Activated CD4-positive, alpha-beta T cell treated with anti-CD3 and anti-CD28 coated beads, Interleukin-2, Interleukin-6, amounts not matched to agents 100 ng/mL and 50 ng/mL, durations not matched to agents 16 hours and 8 hours (primary cell): ENCODE data around the gene RGS9.
"Not testable (repeated sequence)": the region's sequence is repeated elsewhere in the genome, so short reads cannot be mapped to it uniquely, and the experiment has no call there.

ENCODE experiments used
- DNase-seq: peaks from one replicate; pipeline ENCODE4 v3.0.0-alpha.2; 2020

Gene RGS9

DNA sequence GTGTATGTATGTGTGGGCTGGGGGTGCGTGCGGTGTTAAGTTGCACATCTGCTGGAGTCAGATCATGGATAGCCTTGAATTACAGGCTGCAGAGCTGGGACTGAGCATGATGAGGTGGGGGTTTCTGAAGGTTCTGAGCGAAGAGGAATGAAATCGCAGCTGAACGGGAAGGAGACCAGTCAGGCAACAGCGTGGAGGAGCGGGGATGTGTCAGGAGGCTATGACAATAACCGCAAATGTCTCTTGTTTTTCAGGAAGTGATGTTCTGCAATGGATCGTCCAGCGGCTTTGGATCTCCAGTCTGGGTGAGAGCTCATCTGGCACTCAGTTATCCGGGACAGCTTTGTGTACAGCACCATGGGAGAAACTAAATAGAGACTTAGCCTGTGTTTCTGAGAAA, 20.9 kb downstream of the RGS9 start:
- no peak for DNase-seq

DNA sequence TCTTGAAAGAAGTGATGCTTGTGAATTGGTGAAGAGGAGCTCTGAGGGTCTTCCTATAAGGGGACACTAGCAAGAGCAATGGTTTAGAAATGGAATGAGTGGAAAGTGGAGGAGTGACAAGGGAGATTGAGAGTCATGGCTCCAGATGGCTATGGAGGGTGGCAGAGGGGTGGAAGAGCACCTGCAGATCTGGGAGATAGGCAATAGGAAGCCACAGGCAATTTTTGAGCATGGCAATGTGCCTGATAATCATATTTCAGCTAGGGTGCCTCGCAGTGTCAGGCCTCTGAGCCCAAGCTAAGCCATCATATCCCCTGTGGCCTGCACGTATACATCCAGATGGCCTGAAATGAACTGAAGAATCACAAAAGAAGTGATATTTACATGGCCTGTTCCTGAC, 21.5 kb downstream of the RGS9 start:
- no peak for DNase-seq

GRCh38 chr17:65160516-65160915, 23.3 kb downstream of the RGS9 start:
- DNase-seq, result no peak

DNA sequence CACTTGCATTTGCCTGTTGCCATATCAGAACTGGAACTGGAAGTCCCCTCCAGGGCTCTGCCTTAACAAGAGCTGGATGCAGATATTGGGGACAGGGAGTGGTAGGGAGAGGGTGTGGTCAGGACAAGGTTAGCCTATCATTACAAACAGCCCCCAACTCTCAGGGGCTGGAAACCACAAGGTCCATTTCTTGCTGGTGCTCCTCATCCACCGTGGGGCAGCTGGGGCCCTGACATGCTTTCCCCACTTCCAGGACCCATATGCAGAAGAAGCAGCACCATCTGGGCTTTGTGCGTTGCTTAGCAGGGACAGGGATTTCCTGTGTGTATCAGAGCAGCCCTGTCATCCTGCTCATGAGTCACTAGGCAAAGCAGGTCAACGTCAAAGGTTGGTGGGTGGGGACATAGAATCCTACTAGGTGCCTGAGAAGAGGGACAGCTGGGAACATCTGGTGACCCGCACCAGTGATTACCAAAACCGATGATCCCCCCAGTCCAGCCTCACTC, 26.9 kb downstream of the RGS9 start:
- peak; percentile 73 for DNase-seq

DNA sequence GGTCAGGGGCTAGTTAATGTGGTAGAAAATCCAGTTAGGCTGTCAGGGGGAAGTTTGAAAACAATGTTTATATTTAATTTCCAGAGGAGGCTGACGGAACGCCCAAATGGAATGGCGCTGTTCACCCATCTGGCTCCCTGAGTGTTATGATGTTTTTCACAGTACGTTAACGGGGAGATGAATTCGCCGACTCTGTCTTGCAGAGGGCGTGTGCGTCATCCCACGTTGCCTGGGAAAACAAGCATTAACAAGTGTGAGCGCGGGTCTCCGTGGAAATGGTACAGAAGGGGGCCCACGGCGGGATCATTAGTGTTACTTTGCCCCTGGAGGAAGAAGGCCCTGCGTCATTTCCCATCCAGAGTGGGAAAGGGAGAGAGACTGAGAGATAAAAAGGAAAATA, 29.6 kb downstream of the RGS9 start:
- DNase-seq, result no peak

DNA sequence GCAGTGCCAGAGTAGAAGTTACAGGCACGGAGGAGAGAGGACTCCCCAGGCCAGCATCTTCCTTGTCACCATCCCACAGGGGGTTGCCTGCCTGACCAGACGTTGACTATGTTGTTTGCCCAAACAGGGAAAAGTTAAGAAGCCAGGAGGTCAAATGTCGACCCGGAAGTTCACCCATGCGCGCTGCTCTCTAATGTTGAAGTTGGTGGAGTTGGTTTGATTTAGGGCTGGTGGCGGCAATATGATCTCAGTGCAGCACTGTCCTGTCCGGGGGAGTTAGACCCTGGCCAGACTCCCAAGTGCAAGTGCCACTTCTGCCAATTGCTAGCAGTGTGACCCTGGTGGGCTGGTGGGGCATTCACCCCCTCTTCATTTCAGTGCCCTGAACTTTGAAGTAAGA, 30.4 kb downstream of the RGS9 start:
- DNase-seq, result no peak

DNA sequence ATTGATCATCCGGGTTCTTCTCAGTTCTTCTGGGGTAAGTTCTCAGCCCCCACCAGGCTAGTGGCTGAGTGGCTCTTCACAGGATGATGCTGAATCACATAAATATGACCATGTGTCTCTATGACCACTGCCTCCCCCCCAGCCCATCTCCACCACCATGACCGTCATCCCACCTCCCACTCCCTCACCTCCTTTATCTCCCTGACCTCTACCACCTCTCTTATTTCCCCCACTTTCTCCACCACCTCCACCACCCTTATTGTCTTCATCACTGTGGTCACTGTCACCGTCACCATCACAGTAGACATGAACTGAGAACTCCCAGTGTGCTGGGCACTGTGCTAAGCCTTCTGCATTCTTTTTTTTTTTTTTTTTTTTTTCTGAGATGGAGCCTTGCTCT, 32.5 kb downstream of the RGS9 start:
- no peak for DNase-seq

DNA sequence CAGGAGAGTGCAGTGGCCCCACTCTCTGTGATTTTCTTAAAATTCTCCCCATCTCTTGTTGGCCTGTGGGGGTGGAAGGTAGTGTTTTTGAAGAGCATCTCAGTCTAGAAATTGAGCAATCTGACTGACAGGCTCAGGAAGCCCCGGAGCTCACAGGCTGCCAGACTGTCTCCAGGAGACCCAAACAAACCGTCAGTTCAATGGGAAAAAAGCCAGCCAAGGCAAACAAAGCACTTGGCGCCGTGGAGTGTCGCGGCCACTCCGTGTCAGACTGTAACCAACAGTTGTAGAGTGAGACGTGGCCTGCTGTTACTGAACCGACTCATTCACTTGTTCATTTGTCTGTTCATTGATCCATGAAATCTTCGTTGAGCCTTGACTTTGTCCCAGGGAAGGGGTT, 33.7 kb downstream of the RGS9 start:
- no peak for DNase-seq

- DNase-seq, result peak; percentile 34
Measured at GRCh38 chr17:65171752-65172151, 34.6 kb downstream of the RGS9 start.

DNA sequence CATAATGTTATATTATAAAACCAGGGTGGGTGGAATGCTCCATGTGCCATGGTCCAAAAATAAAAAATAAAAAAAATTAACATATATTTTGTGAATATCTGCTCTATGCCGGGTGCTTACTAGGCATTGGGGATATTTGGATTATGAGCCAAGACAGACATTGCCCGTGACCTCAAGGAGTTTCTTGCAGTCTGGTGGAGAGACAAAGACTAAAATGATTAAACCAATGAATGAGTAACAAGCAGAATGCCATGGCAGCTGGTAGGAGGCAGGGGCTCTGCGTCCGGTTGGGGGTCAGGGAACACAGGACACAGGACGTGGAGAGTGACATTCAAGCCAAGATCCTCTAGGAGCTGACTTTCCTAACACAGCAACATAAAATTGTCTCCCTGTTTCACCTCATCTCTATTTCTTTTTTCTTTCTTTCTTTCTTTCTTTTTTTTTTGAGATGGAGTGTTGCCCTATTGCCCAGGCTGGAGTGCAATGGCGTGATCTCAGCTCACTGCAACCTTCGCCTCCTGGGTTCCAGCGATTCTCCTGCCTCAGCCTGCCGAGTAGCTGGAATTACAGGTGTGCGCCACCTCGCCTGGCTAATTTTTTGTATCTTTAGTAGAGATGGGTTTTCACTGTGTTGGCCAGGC, 35.4 kb downstream of the RGS9 start:
- no peak for DNase-seq

DNA sequence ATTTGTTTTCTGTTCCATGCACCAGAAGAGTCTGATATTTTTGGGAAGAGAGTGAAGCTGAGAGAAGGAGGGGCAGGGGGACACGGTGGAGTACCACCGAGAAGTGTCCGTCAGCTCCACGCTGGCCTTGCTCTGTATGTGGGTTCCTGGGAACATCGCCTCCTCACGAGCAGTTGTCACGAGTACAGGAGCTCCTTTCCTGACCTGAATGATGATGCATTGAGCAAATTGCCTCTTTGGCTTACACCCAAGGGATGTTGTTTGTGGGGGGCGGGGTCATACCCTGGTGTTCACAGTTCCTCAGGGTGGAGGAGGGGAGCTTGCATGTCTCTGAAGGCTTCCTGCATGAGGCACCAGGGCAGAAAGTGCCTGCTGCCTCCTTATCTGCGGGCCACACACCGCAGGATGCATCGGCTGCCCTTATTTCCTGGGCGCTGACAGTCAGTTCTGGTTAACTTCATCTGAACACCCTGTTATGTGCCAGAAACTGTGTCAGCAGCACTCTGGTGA, 36.2 kb downstream of the RGS9 start:
- peak; percentile 92 for DNase-seq

- DNase-seq, result no peak
Measured at GRCh38 chr17:65173976-65174683, 37.0 kb downstream of the RGS9 start.

DNA sequence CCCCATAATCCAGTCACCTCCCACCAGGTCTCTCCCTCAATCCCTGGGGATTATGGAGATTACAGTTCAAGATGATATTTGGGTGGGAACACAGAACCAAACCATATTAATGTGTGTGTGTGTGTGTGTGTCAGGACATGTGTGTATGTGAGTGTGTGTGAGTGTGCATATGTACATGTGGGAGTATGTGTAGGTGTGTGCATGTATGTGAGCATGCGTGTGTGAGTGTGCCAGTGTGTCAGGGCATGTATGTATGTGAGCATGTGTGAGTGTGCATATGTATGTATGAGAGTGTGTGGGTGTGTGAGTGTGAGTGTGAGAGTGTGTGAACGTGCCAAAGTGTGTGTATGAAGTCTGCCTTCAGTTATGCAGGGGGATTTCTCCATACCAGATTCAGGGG, 37.8 kb downstream of the RGS9 start:
- no peak for DNase-seq

DNA sequence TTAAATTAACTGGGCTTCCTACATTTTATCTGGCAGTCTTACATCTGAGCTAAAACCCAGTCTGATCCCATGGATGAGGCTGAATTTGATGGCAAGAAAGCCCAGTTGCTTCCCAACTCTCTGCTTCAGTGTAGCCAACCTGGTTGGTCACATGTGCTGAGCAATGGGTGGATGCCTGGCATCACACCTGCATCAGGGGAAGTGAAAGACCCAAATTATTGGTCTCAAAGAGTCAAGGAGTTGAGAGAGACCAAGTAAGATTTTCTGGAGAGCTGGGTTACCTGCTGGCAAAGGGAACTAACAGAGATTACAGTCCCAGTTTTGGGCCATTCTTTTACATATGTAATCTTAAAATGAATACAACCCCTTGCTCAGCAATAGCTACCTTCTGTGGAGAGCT, 38.8 kb downstream of the RGS9 start:
- no peak for DNase-seq

GRCh38 chr17:65176646-65177409, 39.7 kb downstream of the RGS9 start:
- no peak for DNase-seq

DNA sequence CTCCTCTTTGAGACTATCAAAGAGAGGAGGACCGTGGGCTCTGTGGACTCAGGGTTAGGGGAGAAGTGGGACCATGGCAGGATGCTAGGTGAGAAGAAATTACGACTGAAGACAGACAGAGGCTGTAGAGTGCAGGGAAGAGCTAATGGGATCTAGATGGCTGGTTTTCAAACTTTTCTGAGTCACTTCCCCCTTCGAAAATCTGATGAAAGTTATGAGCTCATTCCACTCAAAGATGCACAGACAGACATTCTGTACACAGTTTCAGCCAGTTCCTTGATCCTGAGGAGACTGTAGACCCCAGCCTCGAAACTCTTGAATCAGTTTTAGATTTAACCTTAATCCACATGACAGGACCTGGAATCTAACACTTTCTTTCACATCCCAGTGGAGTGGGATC, 40.7 kb downstream of the RGS9 start:
- peak; percentile 41 for DNase-seq

DNA sequence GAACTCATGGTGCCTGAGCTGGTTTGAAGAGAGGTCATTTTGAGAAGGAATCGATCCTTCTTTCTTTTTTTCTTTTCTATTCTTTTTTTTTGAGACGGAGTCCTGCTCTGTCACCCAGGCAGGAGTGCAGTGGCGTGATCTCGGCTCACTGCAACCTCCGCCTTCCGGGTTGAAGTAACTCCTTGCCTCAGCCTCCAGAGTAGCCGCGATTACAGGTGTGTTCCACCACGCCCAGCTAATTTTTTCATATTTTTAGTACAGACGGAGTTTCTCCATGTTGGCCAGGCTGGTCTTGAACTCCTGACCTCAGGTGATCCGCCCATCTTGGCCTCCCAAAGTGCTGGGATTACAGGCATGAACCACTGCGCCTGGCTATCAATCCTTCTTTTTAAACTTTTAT, 43.1 kb downstream of the RGS9 start:
- peak; percentile 19 for DNase-seq

GRCh38 chr17:65180752-65181236, 43.6 kb downstream of the RGS9 start:
- DNase-seq, result not testable (repeated sequence)

- peak; percentile 89 for DNase-seq
Measured at GRCh38 chr17:65181237-65182061, 44.3 kb downstream of the RGS9 start.

GRCh38 chr17:65182233-65182632, 45.1 kb downstream of the RGS9 start:
- no peak for DNase-seq

DNA sequence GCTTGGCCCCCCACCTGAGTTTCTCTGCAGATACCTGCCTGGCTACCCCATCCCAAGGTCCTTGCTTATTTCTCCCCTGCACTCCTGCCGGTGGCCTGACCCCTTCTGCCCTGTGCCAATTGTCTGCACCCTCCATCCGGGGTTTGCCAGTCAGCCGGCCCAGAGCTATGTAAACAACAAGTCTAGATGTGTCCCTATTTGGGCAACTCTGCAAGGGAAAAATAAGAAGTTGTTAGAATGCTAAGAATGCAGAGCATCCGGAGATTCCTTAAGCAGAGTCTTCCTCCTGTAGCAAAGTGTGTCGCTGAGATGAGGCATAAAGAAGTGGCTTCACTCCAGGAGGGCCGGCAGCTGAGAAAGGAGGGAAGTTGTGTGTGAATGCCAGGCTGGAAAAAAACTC, 46.6 kb downstream of the RGS9 start:
- DNase-seq, result no peak

GRCh38 chr17:65184235-65184959, 47.2 kb downstream of the RGS9 start:
- no peak for DNase-seq
